HG02678 (cell line): ENCODE measurements around the gene MPPED1.

ENCODE experiments used
- ATAC-seq: cut with Tn5 transposase; IDR thresholded peaks from one replicate; pipeline ENCODE4 v1.9.1; 2021; ENCODE audit warnings: mild to moderate bottlenecking, moderate library complexity; ENCODE audit not compliant: unreplicated experiment

The MPPED1 gene

GRCh38 chr22:43535741-43536140 is 123.9 kb downstream of the MPPED1 start:
- no peak for ATAC-seq

- no peak for ATAC-seq
Observed at GRCh38 chr22:43537019-43537585, 125.3 kb downstream of the MPPED1 start.

- ATAC-seq: no peak
Observed at GRCh38 chr22:43539572-43540528, 128.0 kb downstream of the MPPED1 start.

- no peak for ATAC-seq
Observed at GRCh38 chr22:43540529-43540923, 128.7 kb downstream of the MPPED1 start.

- ATAC-seq: no peak
Observed at GRCh38 chr22:43541022-43541421, 129.2 kb downstream of the MPPED1 start.

GRCh38 chr22:43541462-43542407 is 129.9 kb downstream of the MPPED1 start:
- no peak for ATAC-seq

- ATAC-seq: no peak
Observed at GRCh38 chr22:43542681-43543521, 131.1 kb downstream of the MPPED1 start.

GRCh38 chr22:43543522-43544288 is 131.9 kb downstream of the MPPED1 start:
- ATAC-seq: no peak

GRCh38 chr22:43544289-43544673 is 132.5 kb downstream of the MPPED1 start:
- ATAC-seq: no peak

- ATAC-seq: no peak
Observed at GRCh38 chr22:43546186-43546585, 134.4 kb downstream of the MPPED1 start.

GRCh38 chr22:43550024-43550620 is 138.3 kb downstream of the MPPED1 start:
- ATAC-seq: no peak

- ATAC-seq: no peak
Observed at GRCh38 chr22:43550672-43551071, 138.9 kb downstream of the MPPED1 start.

- no peak for ATAC-seq
Observed at GRCh38 chr22:43553451-43554258, 141.8 kb downstream of the MPPED1 start.

GRCh38 chr22:43554259-43554636 is 142.4 kb downstream of the MPPED1 start:
- ATAC-seq: no peak

GRCh38 chr22:43554694-43555365 is 143.0 kb downstream of the MPPED1 start:
- no peak for ATAC-seq

GRCh38 chr22:43555561-43556515 is 144.0 kb downstream of the MPPED1 start:
- ATAC-seq: no peak
